ENCODE results near the gene ATP1A1. TPM values are rescaled to one million over a fixed set of nuclear protein-coding genes. Genes with fewer than 3 reads are reported as not detected.

ATP1A1 gene
- polyA plus RNA-seq, 2 of the 4 experiments (the other 2 are of a cell fraction): 119 to 171 TPM

DNA sequence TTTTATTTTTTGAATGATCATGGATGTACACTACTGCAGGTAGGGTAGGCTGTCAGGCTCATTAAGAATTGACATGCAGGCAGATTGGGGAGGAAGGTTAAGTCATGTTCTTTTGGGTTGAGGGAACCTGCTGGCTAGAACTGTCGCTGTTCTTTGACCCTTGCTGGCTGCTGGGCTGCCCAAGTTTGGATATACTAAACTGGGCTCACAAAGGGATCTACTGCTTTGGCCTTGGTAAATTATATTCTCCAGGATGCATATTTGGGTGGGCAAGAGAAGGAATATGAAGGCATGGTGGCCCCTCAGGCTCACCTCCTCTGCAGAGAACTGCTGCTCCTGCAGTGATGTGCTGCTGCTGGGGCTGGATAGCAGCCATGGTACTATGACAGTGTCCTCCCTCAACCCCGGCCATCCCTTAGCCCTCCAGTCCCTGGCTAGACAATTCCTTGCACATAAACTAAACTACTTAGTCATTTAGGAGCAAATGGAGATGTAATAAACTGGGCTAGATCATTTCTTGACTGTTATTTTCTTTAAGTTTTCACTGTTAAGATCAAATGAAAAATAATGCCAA, 6.1 kb downstream of the ATP1A1 start:
- CTCF ChIA-PET: no interaction called here

DNA sequence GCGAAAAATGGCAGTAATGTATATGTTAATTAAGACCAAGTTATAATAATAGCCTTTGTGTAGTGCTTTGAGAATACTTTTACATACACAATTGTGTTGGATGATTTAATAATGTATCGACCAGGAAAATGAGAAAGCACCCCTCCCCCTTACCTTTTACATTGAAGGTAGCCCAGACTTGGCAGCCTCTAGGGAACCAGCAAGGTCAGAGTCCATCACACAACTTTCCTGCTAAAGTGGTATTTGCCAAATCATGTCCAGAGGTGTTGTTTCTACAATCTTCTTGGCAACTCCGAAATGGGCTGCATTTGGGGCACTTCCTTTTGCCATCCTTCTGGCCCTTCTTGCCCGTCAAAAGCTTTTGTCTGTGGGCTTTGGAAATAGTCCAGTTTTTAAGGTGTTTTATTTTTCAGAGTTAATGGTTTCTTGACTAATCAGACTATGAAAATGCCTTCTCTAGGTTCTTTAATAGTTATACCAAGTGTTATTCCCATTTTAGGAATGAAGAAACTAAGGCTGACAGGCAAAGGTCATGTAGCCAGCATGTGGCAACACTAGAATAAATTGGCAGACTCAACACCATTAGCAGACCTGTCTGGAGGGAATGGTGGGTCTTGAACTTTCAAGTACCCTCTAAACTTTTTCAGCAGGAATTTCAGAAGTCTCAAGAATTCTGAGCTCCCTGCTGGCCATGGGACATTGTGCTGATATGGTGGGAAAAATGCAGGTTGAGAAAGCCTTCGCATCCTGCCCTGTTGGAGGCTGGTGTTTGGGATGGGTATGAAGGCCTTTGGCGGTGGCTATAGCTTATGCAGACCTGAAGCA, 6.8 kb downstream of the ATP1A1 start:
- DNase-seq (ENCODE audit: low read depth in 1 of 2, low spot score in 1 of 2) (no peak), FAIRE-seq (no peak), ATAC-seq (no peak)
- Histone ChIP-seq H3K27ac (no peak overlapping the region; a peak in 1 of 6 replicates), H3K4me2 (peak overlapping the region; percentile 93), H3K4me1 (peaks cover 57% of the 10 kb centered on the region), H3K4me3 (no peak overlapping the region), H3K9me3 (no peaks in the 10 kb centered on the region)
- WGBS (ENCODE audit: missing lambda C conversion rate): 87% methylated on average over 6 of the region's 6 CpGs
- POLR2A ChIA-PET: no interaction called here
- CTCF ChIA-PET: no interaction called here
- no peak for TF ChIP-seq MAZ (IDR thresholded peaks at IDR 0.05; ENCODE audit: borderline replicate concordance, low read depth, low read length)
- no peak for TF ChIP-seq HOXB5 (CRISPR knock-in tag; IDR thresholded peaks at IDR 0.05)
- TF ChIP-seq FOSB (CRISPR knock-in tag; IDR thresholded peaks at IDR 0.05): no peak
- TF ChIP-seq, protein P1, sequence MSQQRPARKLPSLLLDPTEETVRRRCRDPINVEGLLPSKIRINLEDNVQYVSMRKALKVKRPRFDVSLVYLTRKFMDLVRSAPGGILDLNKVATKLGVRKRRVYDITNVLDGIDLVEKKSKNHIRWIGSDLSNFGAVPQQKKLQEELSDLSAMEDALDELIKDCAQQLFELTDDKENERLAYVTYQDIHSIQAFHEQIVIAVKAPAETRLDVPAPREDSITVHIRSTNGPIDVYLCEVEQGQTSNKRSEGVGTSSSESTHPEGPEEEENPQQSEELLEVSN (IDR thresholded peaks at IDR 0.05; ENCODE audit: borderline replicate concordance, low read depth): no peak
- TF ChIP-seq ZSCAN20 (CRISPR knock-in tag; IDR thresholded peaks at IDR 0.05): no peak
- TF ChIP-seq SMC3 (IDR thresholded peaks at IDR 0.05): no peak
- TF ChIP-seq RNF2 (IDR thresholded peaks at IDR 0.05; ENCODE audit: borderline replicate concordance, low read depth): no peak
- TF ChIP-seq CBX8 (IDR thresholded peaks at IDR 0.05): no peak
- no peak for TF ChIP-seq RAD21 (conservative IDR thresholded peaks at IDR 0.05 in 1 of 2, IDR thresholded peaks at IDR 0.05 in 1 of 2)
- TF ChIP-seq POLR2AphosphoS2 (conservative IDR thresholded peaks at IDR 0.05; ENCODE audit: low read length): no peak
- TF ChIP-seq RARB (CRISPR knock-in tag; IDR thresholded peaks at IDR 0.05): no peak

More for the DNA sequence above, 6.1 kb downstream of the ATP1A1 start:
- DNase-seq (ENCODE audit: low read depth in 1 of 2, low spot score in 1 of 2): no peak
- 78% methylated on average over 2 of the region's 2 CpGs for WGBS (ENCODE audit: missing lambda C conversion rate)
- Histone ChIP-seq H3K27ac (no peak overlapping the region; a peak in 1 of 6 replicates), H3K4me3 (no peak overlapping the region), H3K4me1 (peaks cover 63% of the 10 kb centered on the region), H3K4me2 (peak overlapping the region; percentile 93), H3K9me3 (no peaks in the 10 kb centered on the region)
- no peak for FAIRE-seq
- TF ChIP-seq RNF2 (IDR thresholded peaks at IDR 0.05; ENCODE audit: borderline replicate concordance, low read depth) (no peak), GATA3 (IDR thresholded peaks at IDR 0.05; ENCODE audit: borderline replicate concordance) (no peak), BHLHE40 (IDR thresholded peaks at IDR 0.05; ENCODE audit: low read depth, low read length) (no peak), MAZ (IDR thresholded peaks at IDR 0.05; ENCODE audit: borderline replicate concordance, low read depth, low read length) (no peak), EP300 (IDR thresholded peaks at IDR 0.05) (no peak), FOSL2 (IDR thresholded peaks at IDR 0.05) (no peak), FOSL2 (CRISPR knock-in tag; IDR thresholded peaks at IDR 0.05) (no peak), EHMT2 (IDR thresholded peaks at IDR 0.05; ENCODE audit: low read depth) (no peak), SREBF2 (IDR thresholded peaks at IDR 0.05) (no peak), RFX5 (IDR thresholded peaks at IDR 0.05) (no peak), ZC3H11A (IDR thresholded peaks at IDR 0.05) (no peak), HOXB5 (CRISPR knock-in tag; IDR thresholded peaks at IDR 0.05) (no peak)
- TF ChIP-seq, protein P2, sequence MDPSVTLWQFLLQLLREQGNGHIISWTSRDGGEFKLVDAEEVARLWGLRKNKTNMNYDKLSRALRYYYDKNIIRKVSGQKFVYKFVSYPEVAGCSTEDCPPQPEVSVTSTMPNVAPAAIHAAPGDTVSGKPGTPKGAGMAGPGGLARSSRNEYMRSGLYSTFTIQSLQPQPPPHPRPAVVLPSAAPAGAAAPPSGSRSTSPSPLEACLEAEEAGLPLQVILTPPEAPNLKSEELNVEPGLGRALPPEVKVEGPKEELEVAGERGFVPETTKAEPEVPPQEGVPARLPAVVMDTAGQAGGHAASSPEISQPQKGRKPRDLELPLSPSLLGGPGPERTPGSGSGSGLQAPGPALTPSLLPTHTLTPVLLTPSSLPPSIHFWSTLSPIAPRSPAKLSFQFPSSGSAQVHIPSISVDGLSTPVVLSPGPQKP (IDR thresholded peaks at IDR 0.05; ENCODE audit: low read depth, low read length): no peak
- TF ChIP-seq, protein P3, sequence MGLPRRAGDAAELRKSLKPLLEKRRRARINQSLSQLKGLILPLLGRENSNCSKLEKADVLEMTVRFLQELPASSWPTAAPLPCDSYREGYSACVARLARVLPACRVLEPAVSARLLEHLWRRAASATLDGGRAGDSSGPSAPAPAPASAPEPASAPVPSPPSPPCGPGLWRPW (IDR thresholded peaks at IDR 0.05): no peak
- POLR2A ChIA-PET: no interaction called here
- no peak for ATAC-seq

Measured in A549 (cell line).